Left ventricle myocardium inferior (tissue), 1 donor: Measurements from ENCODE around the gene ERMAP. TPM values are rescaled to one million over a fixed set of nuclear protein-coding genes. Genes with fewer than 3 reads are reported as not detected.

Source experiments
- DNase-seq: peaks from one replicate; pipeline ENCODE4 v3.0.0-alpha.2; 2020
- H3K27ac ChIP-seq: fragments of 200-600 bp; replicated peaks from 2 replicates; pipeline ENCODE4 v1.8.0; 2021
- H3K27me3 ChIP-seq: fragments of 200-600 bp; 2 replicates; pipeline ENCODE4 v1.8.0; 2021; ENCODE audit warnings: low read depth
- H3K36me3 ChIP-seq: fragments of 200-600 bp; 2 replicates; pipeline ENCODE4 v1.8.0; 2021
- H3K4me1 ChIP-seq: fragments of 200-600 bp; 2 replicates; pipeline ENCODE4 v1.8.0; 2021
- H3K4me3 ChIP-seq: fragments of 200-600 bp; 2 replicates; pipeline ENCODE4 v1.8.0; 2021; ENCODE audit warnings: mild to moderate bottlenecking, moderate library complexity
- H3K9me3 ChIP-seq: fragments of 200-600 bp; replicated peaks from 2 replicates; pipeline ENCODE4 v1.8.0; 2021
- CTCF ChIP-seq: fragments of 200-600 bp; IDR thresholded peaks from 2 replicates; pipeline ENCODE4 v1.8.0; 2021; ENCODE audit warnings: antibody characterized with exemption, mild to moderate bottlenecking, borderline replicate concordance
- intact Hi-C: fragments of 100-400 bp; cut with micrococcal nuclease; formaldehyde crosslinking; loops from one replicate; pipeline ENCODE4 v1.11.0; 2022
- total RNA-seq: library from RNA; stranded (reverse); fragmentation: NEBNext Ultra II Directional; extraction: Animal tissue kit (Norgen Biotek cat#: 25700); gene quantifications from one replicate; pipeline ENCODE4 v1.2.1, GENCODE V29; 2021
- donor health status: DM: no; HTN: yes; CAD: no; lungs with severe emphysema.

The ERMAP gene
- total RNA-seq, 1 donor from 2014 or later, result 4.7 TPM

GRCh38 chr1:42830631-42831030, 13.7 kb downstream of the ERMAP start:
- H3K27ac ChIP-seq, result no peak overlapping the region
- H3K27me3 ChIP-seq, result no peaks in the 10 kb centered on the region
- no peaks in the 10 kb centered on the region for H3K9me3 ChIP-seq
- intact Hi-C loops, result no loop called here
- no peak for TF ChIP-seq CTCF
- H3K4me1 ChIP-seq, result no peaks in the 10 kb centered on the region
- DNase-seq, result no peak
- peaks cover 24% of the 10 kb centered on the region for H3K36me3 ChIP-seq
- H3K4me3 ChIP-seq, result no peak overlapping the region

GRCh38 chr1:42831273-42831672, 14.4 kb downstream of the ERMAP start:
- Histone ChIP-seq H3K9me3 (no peaks in the 10 kb centered on the region), H3K27me3 (no peaks in the 10 kb centered on the region), H3K4me1 (no peaks in the 10 kb centered on the region), H3K36me3 (peaks cover 24% of the 10 kb centered on the region), H3K27ac (no peak overlapping the region), H3K4me3 (no peak overlapping the region)
- intact Hi-C loops, result no loop called here
- no peak for TF ChIP-seq CTCF
- no peak for DNase-seq

GRCh38 chr1:42832641-42833240, 15.8 kb downstream of the ERMAP start:
- H3K27ac ChIP-seq, result no peak overlapping the region
- H3K9me3 ChIP-seq, result no peaks in the 10 kb centered on the region
- no peak for DNase-seq
- no peak for TF ChIP-seq CTCF
- H3K4me3 ChIP-seq, result no peak overlapping the region
- H3K4me1 ChIP-seq, result no peaks in the 10 kb centered on the region
- H3K36me3 ChIP-seq, result peaks cover 20% of the 10 kb centered on the region
- H3K27me3 ChIP-seq, result no peaks in the 10 kb centered on the region
- intact Hi-C loops, result no loop called here

GRCh38 chr1:42833981-42834380, 17.1 kb downstream of the ERMAP start:
- no peaks in the 10 kb centered on the region for H3K9me3 ChIP-seq
- H3K36me3 ChIP-seq, result peaks cover 20% of the 10 kb centered on the region
- TF ChIP-seq CTCF, result no peak
- H3K4me3 ChIP-seq, result no peak overlapping the region
- H3K27ac ChIP-seq, result no peak overlapping the region
- intact Hi-C loops, result no loop called here
- H3K4me1 ChIP-seq, result no peaks in the 10 kb centered on the region
- DNase-seq, result no peak
- no peaks in the 10 kb centered on the region for H3K27me3 ChIP-seq

- Histone ChIP-seq H3K36me3 (peaks cover 20% of the 10 kb centered on the region), H3K27ac (no peak overlapping the region), H3K4me1 (no peaks in the 10 kb centered on the region), H3K4me3 (no peak overlapping the region), H3K9me3 (no peaks in the 10 kb centered on the region), H3K27me3 (no peaks in the 10 kb centered on the region)
- DNase-seq, result no peak
- TF ChIP-seq CTCF, result no peak
- intact Hi-C loops, result no loop called here
Observed at GRCh38 chr1:42834803-42835202, 17.9 kb downstream of the ERMAP start.
